Lower lobe of right lung (tissue), 2 donors: ENCODE measurements around the gene TMEM131. TPM values are rescaled to one million over a fixed set of nuclear protein-coding genes. Genes with fewer than 3 reads are reported as not detected.

ENCODE experiments used
- ATAC-seq, 2 donors: fragments of 200-7000 bp; cut with Tn5 transposase; one replicate each; pipeline ENCODE4 v1.9.1; 2020 to 2022; ENCODE audit warnings: mild to moderate bottlenecking in 2 of 2, moderate library complexity in 2 of 2
- DNase-seq: peaks from one replicate; pipeline ENCODE4 v3.0.0-alpha.2; 2020
- H3K27ac ChIP-seq: fragments of 200-600 bp; one replicate; pipeline ENCODE4 v1.8.0; 2022
- H3K27me3 ChIP-seq: fragments of 200-600 bp; one replicate; pipeline ENCODE4 v1.8.0; 2022; ENCODE audit warnings: low read depth
- H3K36me3 ChIP-seq: fragments of 200-600 bp; one replicate; pipeline ENCODE4 v1.8.0; 2022; ENCODE audit warnings: mild to moderate bottlenecking
- H3K4me1 ChIP-seq: fragments of 200-600 bp; one replicate; pipeline ENCODE4 v1.8.0; 2022
- H3K4me3 ChIP-seq: fragments of 200-600 bp; one replicate; pipeline ENCODE4 v1.8.0; 2022; ENCODE audit warnings: mild to moderate bottlenecking
- H3K9me3 ChIP-seq: fragments of 200-600 bp; one replicate; pipeline ENCODE4 v1.8.0; 2022
- intact Hi-C: fragments of 100-400 bp; cut with DNase I; formaldehyde crosslinking; loops from one replicate; pipeline ENCODE4 v1.11.0; 2022
- total RNA-seq: library from RNA; stranded (reverse); fragmentation: NEBNext Ultra II Directional; extraction: Animal tissue kit (Norgen Biotek cat#: 25700); gene quantifications from one replicate; pipeline ENCODE4 v1.2.1, GENCODE V29; 2021
- TF ChIP-seq, protein P1 (sequence below): fragments of 200-600 bp; IDR thresholded peaks from one replicate; pipeline ENCODE4 v1.8.0; 2022; ENCODE audit warnings: antibody characterized with exemption, mild to moderate bottlenecking
- donor health status: DM: no; HTN: yes; CAD: no; lungs with severe emphysema.

Gene TMEM131
- total RNA-seq, 1 donor from 2014 or later = 42.2 TPM

DNA sequence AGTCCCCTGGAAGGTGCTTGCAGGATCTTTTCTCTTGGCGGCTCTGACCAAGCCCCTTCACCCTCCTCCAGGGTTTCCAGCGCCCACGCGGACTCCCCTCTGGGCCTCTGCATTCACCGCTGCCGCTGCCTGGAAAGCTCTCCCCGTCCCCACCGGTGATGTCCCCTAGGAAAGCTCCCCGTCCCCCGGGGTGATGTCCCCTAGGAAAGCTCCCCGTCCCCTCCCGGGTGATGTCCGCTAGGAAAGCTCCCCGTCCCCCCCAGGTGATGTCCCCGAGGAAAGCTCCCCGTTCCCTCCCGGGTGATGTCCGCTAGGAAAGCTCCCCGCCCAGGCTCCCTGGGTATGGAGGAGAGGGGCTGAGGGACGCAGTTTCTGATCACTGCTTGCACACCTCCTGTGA is 254.5 kb downstream of the TMEM131 start:
- Histone ChIP-seq H3K4me1 (peaks cover 7% of the 10 kb centered on the region), H3K4me3 (no peak overlapping the region), H3K36me3 (no peaks in the 10 kb centered on the region), H3K27me3 (no peaks in the 10 kb centered on the region), H3K9me3 (no peaks in the 10 kb centered on the region), H3K27ac (no peak overlapping the region)
- no peak for DNase-seq
- no peak for ATAC-seq
- TF ChIP-seq, protein P1, sequence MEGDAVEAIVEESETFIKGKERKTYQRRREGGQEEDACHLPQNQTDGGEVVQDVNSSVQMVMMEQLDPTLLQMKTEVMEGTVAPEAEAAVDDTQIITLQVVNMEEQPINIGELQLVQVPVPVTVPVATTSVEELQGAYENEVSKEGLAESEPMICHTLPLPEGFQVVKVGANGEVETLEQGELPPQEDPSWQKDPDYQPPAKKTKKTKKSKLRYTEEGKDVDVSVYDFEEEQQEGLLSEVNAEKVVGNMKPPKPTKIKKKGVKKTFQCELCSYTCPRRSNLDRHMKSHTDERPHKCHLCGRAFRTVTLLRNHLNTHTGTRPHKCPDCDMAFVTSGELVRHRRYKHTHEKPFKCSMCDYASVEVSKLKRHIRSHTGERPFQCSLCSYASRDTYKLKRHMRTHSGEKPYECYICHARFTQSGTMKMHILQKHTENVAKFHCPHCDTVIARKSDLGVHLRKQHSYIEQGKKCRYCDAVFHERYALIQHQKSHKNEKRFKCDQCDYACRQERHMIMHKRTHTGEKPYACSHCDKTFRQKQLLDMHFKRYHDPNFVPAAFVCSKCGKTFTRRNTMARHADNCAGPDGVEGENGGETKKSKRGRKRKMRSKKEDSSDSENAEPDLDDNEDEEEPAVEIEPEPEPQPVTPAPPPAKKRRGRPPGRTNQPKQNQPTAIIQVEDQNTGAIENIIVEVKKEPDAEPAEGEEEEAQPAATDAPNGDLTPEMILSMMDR = no peak
- intact Hi-C loops = no loop called here

DNA sequence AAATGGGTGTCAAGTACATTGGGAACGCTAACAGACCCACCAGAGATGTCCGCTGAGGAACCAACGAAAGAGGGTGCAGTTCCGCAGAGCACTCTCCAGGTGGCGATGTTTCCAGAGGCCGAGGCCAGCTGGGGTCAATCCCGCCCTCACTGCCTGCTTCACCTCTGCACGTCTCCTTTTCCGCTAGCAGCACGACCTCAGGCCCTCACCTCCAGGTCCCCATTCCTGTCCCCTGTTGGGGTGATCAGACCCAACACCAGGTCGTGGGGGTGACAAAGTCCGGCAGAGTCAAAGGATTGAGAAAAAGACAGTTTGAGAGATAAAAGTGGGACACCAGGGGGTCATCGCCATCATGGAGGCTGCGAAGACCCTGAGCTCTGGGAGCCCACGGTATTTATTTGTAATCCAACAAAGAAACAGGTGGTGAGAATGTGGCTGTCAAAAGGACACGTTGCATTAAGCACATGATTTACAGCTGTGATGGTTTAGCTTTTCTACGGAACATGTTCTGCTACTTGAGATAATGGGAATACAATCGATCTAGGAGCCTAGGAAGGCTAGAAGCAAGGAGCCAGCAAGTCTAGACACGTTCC is 255.1 kb downstream of the TMEM131 start:
- intact Hi-C loops = no loop called here
- Histone ChIP-seq H3K36me3 (no peaks in the 10 kb centered on the region), H3K4me3 (no peak overlapping the region), H3K4me1 (peaks cover 7% of the 10 kb centered on the region), H3K9me3 (no peaks in the 10 kb centered on the region), H3K27ac (no peak overlapping the region), H3K27me3 (no peaks in the 10 kb centered on the region)
- TF ChIP-seq, protein P1 = peak; percentile 72
- peak; percentile 75 to 79 for ATAC-seq
- DNase-seq = no peak

DNA sequence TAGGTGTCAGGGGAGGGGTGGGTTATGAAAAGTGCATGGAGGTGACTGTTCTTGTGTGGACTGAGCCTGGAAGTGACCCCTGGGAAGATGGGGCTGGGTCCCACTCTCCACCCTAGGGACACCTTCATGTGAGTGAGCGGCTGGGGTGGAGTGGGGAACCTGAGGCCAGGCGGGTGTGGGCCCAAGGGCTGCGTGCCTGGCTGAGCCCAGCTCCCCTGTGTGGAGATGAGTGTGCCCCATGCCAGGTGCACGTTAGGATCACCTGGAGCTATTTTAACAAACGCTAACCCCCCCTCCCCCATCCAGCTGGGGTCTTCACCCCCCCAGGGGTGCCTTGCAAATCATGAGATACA is 255.9 kb downstream of the TMEM131 start:
- H3K27ac ChIP-seq = no peak overlapping the region
- peaks cover 7% of the 10 kb centered on the region for H3K4me1 ChIP-seq
- no peaks in the 10 kb centered on the region for H3K9me3 ChIP-seq
- H3K27me3 ChIP-seq = no peaks in the 10 kb centered on the region
- no peak overlapping the region for H3K4me3 ChIP-seq
- no peaks in the 10 kb centered on the region for H3K36me3 ChIP-seq
- no peak for ATAC-seq
- no peak for DNase-seq
- TF ChIP-seq, protein P1 = no peak
- intact Hi-C loops = no loop called here

DNA sequence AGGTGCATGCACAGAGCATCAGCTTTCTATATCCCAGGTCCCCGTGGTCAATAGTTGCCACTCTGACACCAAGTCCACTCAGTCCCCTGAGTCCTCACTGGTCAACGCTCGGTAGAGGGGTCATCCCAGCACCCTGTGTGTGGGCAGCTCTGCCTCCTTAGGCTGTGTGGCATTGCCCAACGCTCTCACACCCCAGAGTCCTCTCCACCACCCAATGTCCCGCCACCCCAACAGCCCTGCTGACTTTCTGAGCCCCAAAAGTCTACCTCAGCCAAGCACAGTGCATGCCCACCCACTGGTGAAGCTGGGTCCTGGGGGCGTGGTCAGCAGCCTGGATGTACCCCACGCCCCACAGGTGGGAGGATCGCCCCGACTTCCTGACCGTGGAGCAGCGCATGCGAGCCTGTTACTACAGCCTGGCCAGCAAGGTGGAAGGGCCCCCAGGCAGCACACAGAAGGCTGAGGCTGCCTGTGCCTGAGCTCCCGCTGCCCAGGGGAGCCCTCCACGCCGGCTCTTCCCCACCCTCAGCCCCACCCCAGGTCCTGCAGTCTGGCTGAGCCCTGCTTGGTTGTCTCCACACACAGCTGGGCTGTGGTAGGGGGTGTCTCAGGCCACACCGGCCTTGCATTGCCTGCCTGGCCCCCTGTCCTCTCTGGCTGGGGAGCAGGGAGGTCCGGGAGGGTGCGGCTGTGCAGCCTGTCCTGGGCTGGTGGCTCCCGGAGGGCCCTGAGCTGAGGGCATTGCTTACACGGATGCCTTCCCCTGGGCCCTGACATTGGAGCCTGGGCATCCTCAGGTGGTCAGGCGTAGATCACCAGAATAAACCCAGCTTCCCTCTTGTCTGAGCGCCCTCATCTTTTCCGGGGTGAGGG is 256.5 kb downstream of the TMEM131 start:
- H3K4me1 ChIP-seq = peaks cover 7% of the 10 kb centered on the region
- intact Hi-C loops = no loop called here
- DNase-seq = no peak

DNA sequence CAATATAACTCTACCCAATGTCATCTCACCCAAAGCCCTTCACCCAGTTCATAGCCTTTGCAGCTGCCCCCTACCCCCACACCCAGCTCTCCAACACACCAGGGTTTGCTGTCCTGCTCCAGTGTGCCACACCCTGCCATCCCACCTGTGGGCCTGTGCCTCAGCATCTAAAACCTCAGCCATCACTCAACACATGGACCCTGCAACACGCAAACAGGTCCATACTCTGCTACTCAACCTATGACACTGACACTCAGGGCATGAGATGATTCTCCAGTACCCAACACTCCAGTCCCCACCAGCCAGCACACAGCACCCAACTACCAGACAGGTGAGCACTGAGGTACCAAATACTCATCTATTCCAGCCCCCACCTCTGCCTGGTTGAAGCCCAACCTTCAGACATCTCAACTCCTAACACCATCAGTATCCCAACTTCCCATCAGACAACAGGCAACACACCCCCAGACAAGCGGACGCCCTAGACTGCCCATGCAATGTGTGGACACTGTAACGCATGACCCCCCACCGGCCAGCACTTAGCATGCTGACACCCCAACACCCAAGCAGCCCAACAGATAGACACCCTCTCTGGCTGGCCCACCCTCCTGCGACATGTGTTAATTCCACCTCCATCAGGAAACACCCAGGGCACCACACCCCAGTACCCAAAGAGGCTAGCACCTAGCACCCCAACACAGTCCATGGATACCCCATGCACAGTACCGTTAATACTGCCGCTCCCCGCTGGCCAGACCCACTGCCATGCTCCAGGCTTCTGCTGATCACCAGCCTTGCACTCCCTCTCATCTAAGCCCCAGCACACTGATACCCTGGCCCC is 257.3 kb downstream of the TMEM131 start:
- H3K9me3 ChIP-seq = no peaks in the 10 kb centered on the region
- no peak for DNase-seq
- TF ChIP-seq, protein P1 = no peak

More for the DNA sequence above, 256.5 kb downstream of the TMEM131 start:
- TF ChIP-seq, protein P1 = no peak
- no peaks in the 10 kb centered on the region for H3K9me3 ChIP-seq
- no peak overlapping the region for H3K4me3 ChIP-seq
- ATAC-seq = no peak
- no peak overlapping the region for H3K27ac ChIP-seq
- H3K27me3 ChIP-seq = no peaks in the 10 kb centered on the region
- H3K36me3 ChIP-seq = no peaks in the 10 kb centered on the region

More for the DNA sequence above, 257.3 kb downstream of the TMEM131 start:
- peaks cover 7% of the 10 kb centered on the region for H3K4me1 ChIP-seq
- no peaks in the 10 kb centered on the region for H3K36me3 ChIP-seq
- H3K27me3 ChIP-seq = no peaks in the 10 kb centered on the region
- no peak for ATAC-seq
- intact Hi-C loops = no loop called here
- H3K4me3 ChIP-seq = no peak overlapping the region
- no peak overlapping the region for H3K27ac ChIP-seq
